Neural cell (in vitro differentiated cells): ENCODE results near the gene GPR27. TPM values are rescaled to one million over a fixed set of nuclear protein-coding genes. Genes with fewer than 3 reads are reported as not detected.

Experiments
- H2AFZ ChIP-seq: fragments of 200-600, 300-800 bp; sonication (generic), shearing (Covaris generic); 2 replicates; pipeline ENCODE4 v1.6.0; 2014; ENCODE audit warnings: low read depth, mild to moderate bottlenecking, antibody characterized with exemption, low read length, moderate library complexity
- H3F3A ChIP-seq: fragments of 200-600 bp; shearing (Covaris generic); 2 replicates; pipeline ENCODE4 v1.6.1; 2016; ENCODE audit warnings: mild to moderate bottlenecking, moderate library complexity, mixed read lengths, antibody characterized with exemption, low read length; ENCODE audit not compliant: insufficient read depth, poor library complexity, severe bottlenecking
- H3K27ac ChIP-seq: fragments of 200-600, 300-800 bp; sonication (generic), shearing (Covaris generic); 2 replicates; pipeline ENCODE4 v1.5.1; 2014; ENCODE audit warnings: mild to moderate bottlenecking, low read length, moderate library complexity
- H3K27me3 ChIP-seq: fragments of 300-800, 200-600 bp; sonication (generic), shearing (Covaris generic); 2 replicates; pipeline ENCODE4 v1.6.0; 2014; ENCODE audit warnings: mild to moderate bottlenecking, low read depth, low read length, moderate library complexity; ENCODE audit not compliant: insufficient read depth
- H3K36me3 ChIP-seq: fragments of 300-800, 200-600 bp; sonication (generic), shearing (Covaris generic); 2 replicates; pipeline ENCODE4 v1.5.1; 2014; ENCODE audit warnings: mild to moderate bottlenecking, antibody characterized with exemption, low read length, moderate library complexity; ENCODE audit not compliant: insufficient read depth
- H3K4me2 ChIP-seq: fragments of 300-800, 200-600 bp; sonication (generic), shearing (Covaris generic); 2 replicates; pipeline ENCODE4 v1.6.0; 2014; ENCODE audit warnings: mild to moderate bottlenecking, low read length
- H3K4me3 ChIP-seq: fragments of 300-800, 200-600 bp; sonication (generic), shearing (Covaris generic); 2 replicates; pipeline ENCODE4 v1.5.1; 2014; ENCODE audit warnings: mild to moderate bottlenecking, low read length, moderate library complexity
- H3K79me2 ChIP-seq: fragments of 200-600 bp; shearing (Covaris generic); replicated peaks from 2 replicates; pipeline ENCODE4 v1.6.0; 2014; ENCODE audit warnings: mild to moderate bottlenecking, low read length, moderate library complexity; ENCODE audit not compliant: insufficient read depth
- H3K9ac ChIP-seq: fragments of 300-800, 200-600 bp; sonication (generic), shearing (Covaris generic); 2 replicates; pipeline ENCODE4 v1.6.1; 2016; ENCODE audit warnings: mild to moderate bottlenecking, low read length, mixed read lengths
- H3K9me2 ChIP-seq: fragments of 200-600 bp; shearing (Covaris generic); 2 replicates; pipeline ENCODE4 v1.6.1; 2016; ENCODE audit warnings: mild to moderate bottlenecking, low read length, mixed read lengths; ENCODE audit not compliant: insufficient read depth
- H3K9me3 ChIP-seq: fragments of 200-600, 300-800 bp; sonication (generic), shearing (Covaris generic); 2 replicates; pipeline ENCODE4 v1.6.1; 2016; ENCODE audit warnings: mild to moderate bottlenecking, mixed run types, low read length, moderate library complexity, mixed read lengths
- H4K20me1 ChIP-seq: fragments of 200-600 bp; shearing (Covaris generic); 2 replicates; pipeline ENCODE4 v1.6.1; 2016; ENCODE audit warnings: mild to moderate bottlenecking, mixed run types; ENCODE audit not compliant: insufficient read depth
- EP300 ChIP-seq: fragments of 450-650 bp; conservative IDR thresholded peaks from 2 replicates; pipeline ENCODE4 v1.6.1; 2014; ENCODE audit warnings: antibody characterized with exemption, mild to moderate bottlenecking, moderate library complexity; ENCODE audit not compliant: poor library complexity, severe bottlenecking
- EZH2 ChIP-seq: fragments of 200-600, 300-800 bp; shearing (Covaris generic), sonication (generic); IDR thresholded peaks from 2 replicates; pipeline ENCODE4 v1.6.1; 2014; ENCODE audit warnings: antibody characterized with exemption, low read length, borderline replicate concordance, mild to moderate bottlenecking; ENCODE audit not compliant: insufficient read depth, poor library complexity, severe bottlenecking
- MXI1 ChIP-seq: fragments of 450-650 bp; conservative IDR thresholded peaks from 2 replicates; pipeline ENCODE4 v1.6.1; 2014; ENCODE audit warnings: antibody characterized with exemption, mild to moderate bottlenecking; ENCODE audit not compliant: poor library complexity, severe bottlenecking
- POLR2AphosphoS5 ChIP-seq: IDR thresholded peaks from 2 replicates; pipeline ENCODE4 v1.6.1; 2012
- RAD21 ChIP-seq: fragments of 450-650 bp; conservative IDR thresholded peaks from 2 replicates; pipeline ENCODE4 v1.6.1; 2014; ENCODE audit warnings: antibody characterized with exemption, mild to moderate bottlenecking, moderate library complexity
- REST ChIP-seq: IDR thresholded peaks from 2 replicates; pipeline ENCODE4 v1.6.1; 2012; ENCODE audit warnings: borderline replicate concordance
- SMC3 ChIP-seq: fragments of 450-650 bp; conservative IDR thresholded peaks from 2 replicates; pipeline ENCODE4 v1.6.1; 2014; ENCODE audit warnings: antibody characterized with exemption, mild to moderate bottlenecking, moderate library complexity; ENCODE audit not compliant: poor library complexity
- TAF1 ChIP-seq: IDR thresholded peaks from 2 replicates; pipeline ENCODE4 v1.6.1; 2012; ENCODE audit warnings: low read depth
- polyA plus RNA-seq: library from polyadenylated mRNA; depleted of rRNA; stranded (reverse); fragments of >200 nt; gene quantifications from 2 replicates; pipeline ENCODE4 v1.2.3, GENCODE V29; 2014
- TF ChIP-seq, protein P1 (sequence below): fragments of 450-650 bp; IDR thresholded peaks from 2 replicates; pipeline ENCODE4 v1.5.1; 2014; ENCODE audit warnings: antibody characterized with exemption, mild to moderate bottlenecking, moderate library complexity; ENCODE audit not compliant: poor library complexity, severe bottlenecking

GPR27 gene
- polyA plus RNA-seq, 1 donor from 2014 or later = 69.4 TPM

DNA sequence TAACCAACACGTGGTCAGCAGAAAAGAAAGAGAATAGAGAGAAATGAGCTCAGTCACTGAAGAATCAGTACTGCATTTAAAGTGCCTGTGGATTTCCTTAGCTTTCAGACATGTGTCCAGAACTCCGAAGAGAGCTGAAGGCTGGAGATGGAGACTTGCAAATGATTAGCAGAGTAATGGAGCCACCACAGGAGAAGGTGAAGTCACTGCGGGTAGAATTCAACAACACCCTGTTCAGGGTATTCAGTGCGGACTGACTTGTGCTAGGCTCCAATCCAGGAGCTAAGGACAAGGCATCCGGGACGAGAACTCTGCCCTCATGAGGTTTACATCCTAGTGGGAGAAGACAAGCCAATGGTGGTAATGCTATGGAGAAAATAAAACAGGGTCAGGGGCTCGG lies 32.7 kb upstream of the GPR27 start:
- Histone ChIP-seq H3K36me3 (no peaks in the 10 kb centered on the region), H2AFZ (no peak overlapping the region), H3K27me3 (peaks cover 4% of the 10 kb centered on the region), H3K9me3 (no peaks in the 10 kb centered on the region), H3F3A (no peaks in the 10 kb centered on the region), H3K4me2 (no peak overlapping the region), H4K20me1 (no peaks in the 10 kb centered on the region), H3K4me3 (no peak overlapping the region), H3K27ac (no peak overlapping the region), H3K9me2 (no peaks in the 10 kb centered on the region), H3K9ac (no peak overlapping the region), H3K79me2 (peaks cover 10% of the 10 kb centered on the region)
- TF ChIP-seq POLR2AphosphoS5 (no peak), EZH2 (no peak), REST (no peak), EP300 (no peak), RAD21 (no peak), MXI1 (no peak), SMC3 (no peak), TAF1 (no peak)
- TF ChIP-seq, protein P1, sequence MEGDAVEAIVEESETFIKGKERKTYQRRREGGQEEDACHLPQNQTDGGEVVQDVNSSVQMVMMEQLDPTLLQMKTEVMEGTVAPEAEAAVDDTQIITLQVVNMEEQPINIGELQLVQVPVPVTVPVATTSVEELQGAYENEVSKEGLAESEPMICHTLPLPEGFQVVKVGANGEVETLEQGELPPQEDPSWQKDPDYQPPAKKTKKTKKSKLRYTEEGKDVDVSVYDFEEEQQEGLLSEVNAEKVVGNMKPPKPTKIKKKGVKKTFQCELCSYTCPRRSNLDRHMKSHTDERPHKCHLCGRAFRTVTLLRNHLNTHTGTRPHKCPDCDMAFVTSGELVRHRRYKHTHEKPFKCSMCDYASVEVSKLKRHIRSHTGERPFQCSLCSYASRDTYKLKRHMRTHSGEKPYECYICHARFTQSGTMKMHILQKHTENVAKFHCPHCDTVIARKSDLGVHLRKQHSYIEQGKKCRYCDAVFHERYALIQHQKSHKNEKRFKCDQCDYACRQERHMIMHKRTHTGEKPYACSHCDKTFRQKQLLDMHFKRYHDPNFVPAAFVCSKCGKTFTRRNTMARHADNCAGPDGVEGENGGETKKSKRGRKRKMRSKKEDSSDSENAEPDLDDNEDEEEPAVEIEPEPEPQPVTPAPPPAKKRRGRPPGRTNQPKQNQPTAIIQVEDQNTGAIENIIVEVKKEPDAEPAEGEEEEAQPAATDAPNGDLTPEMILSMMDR = no peak

DNA sequence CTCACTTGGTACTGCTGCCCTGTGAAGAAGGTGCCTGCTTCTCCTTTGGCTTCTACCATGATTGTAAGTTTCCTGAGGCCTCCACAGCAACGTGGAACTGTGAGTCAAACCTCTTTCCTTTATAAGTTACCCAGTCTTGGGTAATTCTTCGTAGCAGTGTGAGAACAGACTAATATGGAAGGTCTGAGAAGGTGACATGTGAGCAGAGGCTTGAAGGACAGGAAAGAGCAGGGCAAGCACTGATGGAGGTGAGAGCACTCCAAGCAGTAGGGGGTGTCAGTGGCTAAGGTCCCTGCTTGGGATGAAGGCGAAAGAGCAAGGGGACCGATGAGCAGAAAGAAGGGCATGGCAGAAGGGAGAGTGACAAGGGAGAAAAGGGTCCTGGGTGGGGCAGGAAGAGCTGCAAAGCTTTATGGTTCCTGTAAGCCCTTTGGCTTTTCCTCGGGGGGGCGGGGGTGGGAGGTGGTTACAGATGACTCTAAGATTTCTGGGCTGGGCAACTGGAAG lies 32.0 kb upstream of the GPR27 start:
- Histone ChIP-seq H3K27ac (no peak overlapping the region), H3K4me3 (no peak overlapping the region), H2AFZ (no peak overlapping the region), H3K9me3 (no peaks in the 10 kb centered on the region), H3K9me2 (no peaks in the 10 kb centered on the region), H3K36me3 (no peaks in the 10 kb centered on the region), H3K9ac (no peak overlapping the region), H3K27me3 (peaks cover 4% of the 10 kb centered on the region), H3K4me2 (no peak overlapping the region), H4K20me1 (no peaks in the 10 kb centered on the region), H3K79me2 (peaks cover 10% of the 10 kb centered on the region), H3F3A (no peaks in the 10 kb centered on the region)
- TF ChIP-seq SMC3 = no peak
- TF ChIP-seq MXI1 = no peak
- TF ChIP-seq, protein P1 = no peak
- TF ChIP-seq POLR2AphosphoS5 = no peak
- no peak for TF ChIP-seq EZH2
- no peak for TF ChIP-seq RAD21
- TF ChIP-seq TAF1 = no peak
- no peak for TF ChIP-seq EP300
- TF ChIP-seq REST = no peak
